ENCODE measurements around the gene SDCCAG8. TPM values are rescaled to one million over a fixed set of nuclear protein-coding genes. Genes with fewer than 3 reads are reported as not detected.

Gene SDCCAG8
- total RNA-seq, 1 donor from 2014 or later, result 92.7 TPM

- TF ChIP-seq, protein P1, sequence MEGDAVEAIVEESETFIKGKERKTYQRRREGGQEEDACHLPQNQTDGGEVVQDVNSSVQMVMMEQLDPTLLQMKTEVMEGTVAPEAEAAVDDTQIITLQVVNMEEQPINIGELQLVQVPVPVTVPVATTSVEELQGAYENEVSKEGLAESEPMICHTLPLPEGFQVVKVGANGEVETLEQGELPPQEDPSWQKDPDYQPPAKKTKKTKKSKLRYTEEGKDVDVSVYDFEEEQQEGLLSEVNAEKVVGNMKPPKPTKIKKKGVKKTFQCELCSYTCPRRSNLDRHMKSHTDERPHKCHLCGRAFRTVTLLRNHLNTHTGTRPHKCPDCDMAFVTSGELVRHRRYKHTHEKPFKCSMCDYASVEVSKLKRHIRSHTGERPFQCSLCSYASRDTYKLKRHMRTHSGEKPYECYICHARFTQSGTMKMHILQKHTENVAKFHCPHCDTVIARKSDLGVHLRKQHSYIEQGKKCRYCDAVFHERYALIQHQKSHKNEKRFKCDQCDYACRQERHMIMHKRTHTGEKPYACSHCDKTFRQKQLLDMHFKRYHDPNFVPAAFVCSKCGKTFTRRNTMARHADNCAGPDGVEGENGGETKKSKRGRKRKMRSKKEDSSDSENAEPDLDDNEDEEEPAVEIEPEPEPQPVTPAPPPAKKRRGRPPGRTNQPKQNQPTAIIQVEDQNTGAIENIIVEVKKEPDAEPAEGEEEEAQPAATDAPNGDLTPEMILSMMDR (IDR thresholded peaks at IDR 0.05), result no peak
- Histone ChIP-seq H3K4me3 (peak overlapping the region; percentile 44), H3K36me3 (no peaks in the 10 kb centered on the region), H3K4me1 (peaks cover 16% of the 10 kb centered on the region), H3K9me3 (no peaks in the 10 kb centered on the region), H3K27me3 (ENCODE audit: low read depth) (no peaks in the 10 kb centered on the region), H3K27ac (no peak overlapping the region)
- ATAC-seq, result peak in 1 of 2 donors; percentile 15
- intact Hi-C loops (cut with DNase I), result no loop called here
- DNase-seq, result no peak
Measured at GRCh38 chr1:243483071-243483771, 227.4 kb downstream of the SDCCAG8 start.

DNA sequence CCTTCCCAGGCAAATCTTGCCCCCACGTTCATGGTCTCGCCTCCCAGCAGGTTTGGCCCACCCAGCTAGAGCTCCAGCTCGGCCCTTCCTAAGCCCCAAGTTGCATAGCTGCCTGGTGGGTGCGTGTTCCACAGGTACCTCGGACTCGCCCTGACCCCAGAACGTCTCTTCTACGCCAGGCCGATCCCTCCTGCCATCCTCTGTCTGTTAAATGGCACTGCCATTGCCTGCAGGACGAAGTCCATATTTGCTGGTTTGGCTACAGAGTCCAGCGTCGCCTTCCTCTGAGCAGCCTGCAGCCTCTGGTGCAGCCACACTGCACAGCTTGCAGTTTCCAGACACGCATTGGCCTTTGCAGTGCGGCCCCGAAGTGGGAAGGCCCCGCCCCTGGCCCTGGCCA, 228.1 kb downstream of the SDCCAG8 start:
- intact Hi-C loops (cut with DNase I), result no loop called here
- Histone ChIP-seq H3K36me3 (peaks cover 3% of the 10 kb centered on the region), H3K27me3 (ENCODE audit: low read depth) (no peaks in the 10 kb centered on the region), H3K9me3 (no peaks in the 10 kb centered on the region), H3K4me1 (peaks cover 16% of the 10 kb centered on the region), H3K4me3 (no peak overlapping the region), H3K27ac (no peak overlapping the region)
- TF ChIP-seq, protein P1 (IDR thresholded peaks at IDR 0.05), result no peak
- no peak for DNase-seq
- ATAC-seq, result no peak

DNA sequence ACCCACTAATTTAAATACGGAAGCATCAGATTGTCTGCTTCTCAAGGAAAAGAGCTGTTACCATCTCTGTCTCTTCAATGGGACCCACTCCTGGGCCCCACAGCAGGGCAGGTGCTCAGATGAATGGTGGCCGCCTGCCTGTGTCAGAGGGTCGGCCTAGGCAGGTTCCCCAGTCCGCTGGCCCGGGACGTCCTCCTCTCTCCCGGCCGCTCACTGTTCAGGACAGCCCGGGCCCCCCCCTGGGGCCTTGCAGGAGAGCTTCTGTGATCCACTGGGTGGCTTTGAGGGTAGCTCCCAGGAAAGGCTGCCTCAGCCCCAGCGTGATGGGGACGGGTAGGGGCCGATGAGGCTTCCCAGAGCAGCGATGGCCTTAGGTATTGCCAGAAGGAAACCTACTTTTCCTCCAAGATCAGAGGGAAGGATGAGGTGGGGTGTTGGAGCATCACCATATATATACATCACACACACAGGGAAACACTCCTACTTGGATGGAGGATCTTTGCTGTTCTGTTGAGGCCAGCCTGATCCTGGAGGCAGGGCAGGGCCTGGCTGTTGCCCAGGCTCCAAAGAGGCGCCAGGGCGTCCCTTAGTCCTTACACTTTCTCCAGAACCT, 231.3 kb downstream of the SDCCAG8 start:
- no peaks in the 10 kb centered on the region for H3K27me3 ChIP-seq (ENCODE audit: low read depth)
- no peak overlapping the region for H3K27ac ChIP-seq
- ATAC-seq, result no peak
- TF ChIP-seq, protein P1 (IDR thresholded peaks at IDR 0.05), result no peak
- intact Hi-C loops (cut with DNase I), result no loop called here
- no peak for DNase-seq
- H3K36me3 ChIP-seq, result peaks cover 23% of the 10 kb centered on the region
- H3K4me3 ChIP-seq, result no peak overlapping the region
- H3K9me3 ChIP-seq, result no peaks in the 10 kb centered on the region
- H3K4me1 ChIP-seq, result peaks cover 18% of the 10 kb centered on the region

DNA sequence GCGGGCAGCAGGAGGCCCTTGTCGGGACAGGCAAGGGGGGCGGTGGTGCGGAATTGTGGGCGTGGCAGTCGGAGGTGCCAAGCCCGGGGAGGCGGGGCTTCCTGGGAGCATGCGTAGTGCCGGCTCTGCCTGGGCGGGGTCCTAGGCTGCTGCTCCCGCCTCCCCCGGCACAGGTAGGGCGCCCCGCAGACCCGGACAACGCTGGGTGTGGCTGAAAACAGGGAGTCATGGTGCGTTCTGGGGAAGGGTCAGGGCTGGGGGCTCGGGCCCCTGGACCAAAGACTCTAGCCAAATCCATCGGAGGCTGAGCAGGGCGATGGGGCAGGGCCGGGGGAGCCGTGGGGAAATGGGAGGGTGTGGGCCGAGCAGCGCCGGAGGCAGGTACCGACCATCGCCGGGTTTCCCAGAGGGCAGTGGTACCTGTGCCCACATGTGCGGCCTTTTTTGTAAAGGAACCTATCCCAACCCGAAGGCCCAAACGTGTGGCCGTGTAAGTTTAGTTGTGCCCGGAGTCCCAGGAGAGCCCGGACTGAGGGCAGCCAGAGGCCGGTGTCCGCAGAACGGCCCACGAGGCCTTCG, 231.9 kb downstream of the SDCCAG8 start:
- Histone ChIP-seq H3K9me3 (no peaks in the 10 kb centered on the region), H3K27me3 (ENCODE audit: low read depth) (no peaks in the 10 kb centered on the region), H3K4me3 (no peak overlapping the region), H3K4me1 (peaks cover 12% of the 10 kb centered on the region), H3K27ac (no peak overlapping the region), H3K36me3 (peaks cover 23% of the 10 kb centered on the region)
- intact Hi-C loops (cut with DNase I), result no loop called here
- TF ChIP-seq, protein P1 (IDR thresholded peaks at IDR 0.05), result no peak
- DNase-seq, result no peak
- ATAC-seq, result peak; percentile 28 to 54

DNA sequence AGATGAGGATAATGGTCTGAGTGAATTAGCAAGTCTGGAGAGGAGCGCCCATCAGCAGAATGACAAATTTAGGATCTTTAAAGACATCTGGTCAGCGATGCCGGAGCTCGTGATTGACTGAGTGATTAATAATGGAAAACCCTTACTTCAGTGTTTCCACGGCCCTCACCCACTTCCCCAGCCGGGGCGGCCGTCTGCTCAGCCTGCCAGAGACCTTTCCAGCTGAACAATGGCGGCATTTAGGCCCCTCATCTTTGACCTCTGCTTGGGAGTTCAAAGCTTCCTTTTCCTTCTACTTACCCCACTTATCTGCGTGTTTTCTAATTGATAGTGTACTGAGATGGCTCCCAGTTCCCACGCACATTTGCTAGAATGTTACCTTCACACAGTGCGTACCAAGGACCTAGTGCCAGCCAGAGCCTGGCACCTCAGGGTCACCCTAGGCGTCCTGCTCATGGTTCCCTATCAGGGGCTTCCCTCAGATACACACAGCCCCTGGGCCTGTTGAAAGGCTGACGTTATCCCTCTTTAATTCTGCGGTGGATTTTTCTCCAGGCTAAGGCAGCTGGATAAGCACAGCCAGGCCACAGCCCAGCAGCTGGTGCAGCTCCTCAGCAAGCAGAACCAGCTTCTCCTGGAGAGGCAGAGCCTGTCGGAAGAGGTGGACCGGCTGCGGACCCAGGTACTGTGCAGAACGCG, 232.8 kb downstream of the SDCCAG8 start:
- Histone ChIP-seq H3K27me3 (ENCODE audit: low read depth) (no peaks in the 10 kb centered on the region), H3K27ac (no peak overlapping the region), H3K36me3 (peaks cover 23% of the 10 kb centered on the region), H3K4me1 (peaks cover 11% of the 10 kb centered on the region), H3K9me3 (no peaks in the 10 kb centered on the region), H3K4me3 (no peak overlapping the region)
- no peak for ATAC-seq
- TF ChIP-seq, protein P1 (IDR thresholded peaks at IDR 0.05), result no peak
- DNase-seq, result no peak
- intact Hi-C loops (cut with DNase I), result no loop called here
